ENCODE measurements around the gene HDAC9.
"Not testable (repeated sequence)": the region's sequence is repeated elsewhere in the genome, so short reads cannot be mapped to it uniquely, and the experiment has no call there.

The HDAC9 gene

GRCh38 chr7:18727115-18727870, 231.7 kb downstream of the HDAC9 start:
- no peak for DNase-seq (ENCODE audit: low spot score)

DNA sequence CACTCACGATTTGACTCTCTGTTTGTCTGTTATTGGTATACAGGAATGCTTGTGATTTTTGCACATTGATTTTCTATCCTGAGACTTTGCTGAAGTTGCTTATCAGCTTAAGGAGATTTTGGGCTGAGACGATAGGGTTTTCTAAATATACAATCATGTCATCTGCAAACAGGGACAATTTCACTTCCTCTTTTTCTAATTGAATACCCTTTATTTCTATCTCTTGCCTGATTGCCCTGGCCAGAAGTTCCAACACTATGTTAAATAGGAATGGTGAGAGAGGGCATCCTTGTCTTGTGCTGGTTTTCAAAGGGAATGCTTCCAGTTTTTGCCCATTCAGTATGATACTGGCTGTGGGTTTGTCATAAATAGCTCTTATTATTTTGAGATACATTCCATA, 240.5 kb downstream of the HDAC9 start:
- not testable (repeated sequence) for DNase-seq (ENCODE audit: low spot score)

GRCh38 chr7:18740579-18740988, 245.0 kb downstream of the HDAC9 start:
- no peak for DNase-seq (ENCODE audit: low spot score)

- no peak for DNase-seq (ENCODE audit: low spot score)
Observed at GRCh38 chr7:18753972-18754610, 258.5 kb downstream of the HDAC9 start.

DNA sequence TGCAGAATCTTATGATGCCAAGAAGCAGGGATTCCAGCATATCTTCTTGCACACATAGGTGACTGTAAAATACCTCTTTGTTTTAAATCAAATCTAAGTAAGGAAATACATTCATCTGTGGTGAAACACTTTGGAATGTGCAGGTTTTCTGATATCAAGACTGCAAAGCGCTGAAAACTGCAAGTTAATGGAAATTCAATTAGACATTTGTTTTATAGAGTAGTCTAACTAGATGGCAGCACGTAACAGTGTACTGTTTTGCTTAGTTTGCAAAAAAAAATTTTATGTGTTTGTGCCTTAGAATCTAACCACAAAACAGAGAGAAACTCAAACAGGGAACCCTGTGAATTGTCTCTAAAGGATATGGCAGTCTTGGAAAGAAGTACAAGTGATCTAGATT, 259.2 kb downstream of the HDAC9 start:
- no peak for DNase-seq (ENCODE audit: low spot score)

- DNase-seq (ENCODE audit: low spot score) = no peak
Observed at GRCh38 chr7:18755793-18756192, 260.2 kb downstream of the HDAC9 start.

GRCh38 chr7:18756378-18757050, 261.0 kb downstream of the HDAC9 start:
- DNase-seq (ENCODE audit: low spot score) = no peak

DNA sequence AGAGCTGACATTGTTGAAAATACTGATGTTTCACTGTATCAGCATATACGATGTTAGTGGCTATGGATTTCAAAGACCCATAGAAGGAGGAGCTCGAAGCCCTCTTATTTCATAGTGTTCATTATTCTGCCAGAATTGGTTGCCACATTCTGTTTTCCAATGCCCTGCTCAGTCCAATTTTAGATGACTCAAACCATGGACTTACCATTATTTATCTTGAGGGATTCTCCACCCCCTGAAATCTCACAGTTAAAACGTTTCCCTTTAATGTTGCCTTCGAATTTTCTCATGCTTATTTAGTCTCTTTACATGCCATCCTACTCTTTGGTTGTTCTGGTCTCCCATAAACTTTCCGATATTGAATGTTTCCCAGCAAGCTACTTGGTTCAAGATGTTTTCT, 264.5 kb downstream of the HDAC9 start:
- DNase-seq (ENCODE audit: low spot score) = no peak

DNA sequence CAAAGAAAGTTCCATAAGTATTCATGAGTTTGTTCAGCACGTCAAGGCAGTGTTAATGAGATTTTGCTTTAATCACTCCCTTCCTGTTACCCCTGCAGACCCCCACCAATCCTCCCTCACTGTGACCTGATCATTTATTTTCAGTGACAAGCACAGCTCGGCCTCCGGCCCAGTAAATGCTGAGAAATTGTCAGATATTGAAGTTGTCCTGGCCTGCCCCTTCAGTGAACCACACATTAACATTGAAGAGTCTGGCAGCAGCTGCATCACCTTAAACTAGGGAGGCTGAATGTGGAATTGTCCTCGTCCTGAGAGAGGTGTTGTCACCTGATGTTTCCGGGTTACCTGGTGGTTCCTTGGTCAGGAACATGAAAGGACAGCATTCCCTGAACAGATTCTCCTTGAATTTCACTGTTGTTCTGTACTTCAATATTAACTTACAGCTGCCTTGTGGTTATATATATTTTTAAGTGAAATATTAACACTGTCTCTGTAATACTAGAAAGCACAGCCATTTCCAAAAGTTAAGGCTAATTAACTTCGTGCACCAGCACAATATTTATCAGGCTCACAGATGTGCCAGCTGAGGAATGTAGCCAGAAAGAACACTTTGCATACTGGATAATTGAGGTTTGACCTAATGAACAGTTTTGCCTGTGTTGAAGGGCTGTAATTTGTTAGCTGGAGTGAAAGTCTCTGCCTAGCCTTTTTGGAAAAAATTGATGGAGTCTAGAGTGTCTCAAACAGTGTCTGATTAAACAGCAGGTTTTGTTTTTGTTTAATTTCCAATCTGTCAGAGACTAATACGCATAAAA, 265.3 kb downstream of the HDAC9 start:
- no peak for DNase-seq (ENCODE audit: low spot score)

- DNase-seq (ENCODE audit: low spot score) = no peak
Observed at GRCh38 chr7:18762189-18762588, 266.6 kb downstream of the HDAC9 start.

DNA sequence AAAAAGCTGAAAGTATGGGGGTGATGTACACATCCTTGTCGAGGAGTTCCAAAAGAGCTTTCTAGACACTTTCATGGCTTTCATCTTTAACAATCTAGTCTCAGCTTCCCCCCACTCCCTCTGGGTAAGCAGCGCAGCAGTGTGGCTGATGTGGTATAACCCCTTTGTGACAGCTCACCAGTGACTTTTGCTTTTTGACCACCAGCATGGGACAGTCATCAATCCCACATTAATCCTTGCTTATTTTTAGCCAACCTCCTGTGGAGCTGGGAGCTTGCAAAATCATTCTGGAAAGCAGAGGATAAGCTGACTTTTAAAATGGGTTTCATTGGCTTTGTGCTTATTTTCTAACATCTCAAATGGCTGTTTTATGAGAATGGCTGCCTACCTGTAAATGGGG, 272.7 kb downstream of the HDAC9 start:
- no peak for DNase-seq (ENCODE audit: low spot score)

GRCh38 chr7:18770154-18770811, 274.7 kb downstream of the HDAC9 start:
- no peak for DNase-seq (ENCODE audit: low spot score)

DNA sequence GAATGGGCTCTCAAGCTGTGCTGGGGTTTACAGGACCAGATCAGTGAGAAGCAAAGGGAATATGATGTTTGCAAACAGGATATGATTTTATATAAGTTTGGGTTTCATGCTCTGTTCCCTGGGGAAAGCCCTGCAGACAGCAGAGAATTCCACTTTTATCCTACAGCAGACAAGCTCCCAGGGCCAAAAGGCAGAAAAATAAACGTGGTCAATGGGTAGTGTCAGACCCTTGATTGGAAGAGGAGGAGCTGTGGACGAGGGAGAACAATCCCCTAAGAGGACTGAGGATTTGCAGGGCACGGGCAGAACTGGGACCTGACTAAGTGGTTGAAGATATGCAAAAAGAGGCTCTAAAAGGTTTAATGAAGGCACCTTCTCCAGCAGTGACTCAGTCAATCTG, 275.3 kb downstream of the HDAC9 start:
- DNase-seq (ENCODE audit: low spot score) = no peak

DNA sequence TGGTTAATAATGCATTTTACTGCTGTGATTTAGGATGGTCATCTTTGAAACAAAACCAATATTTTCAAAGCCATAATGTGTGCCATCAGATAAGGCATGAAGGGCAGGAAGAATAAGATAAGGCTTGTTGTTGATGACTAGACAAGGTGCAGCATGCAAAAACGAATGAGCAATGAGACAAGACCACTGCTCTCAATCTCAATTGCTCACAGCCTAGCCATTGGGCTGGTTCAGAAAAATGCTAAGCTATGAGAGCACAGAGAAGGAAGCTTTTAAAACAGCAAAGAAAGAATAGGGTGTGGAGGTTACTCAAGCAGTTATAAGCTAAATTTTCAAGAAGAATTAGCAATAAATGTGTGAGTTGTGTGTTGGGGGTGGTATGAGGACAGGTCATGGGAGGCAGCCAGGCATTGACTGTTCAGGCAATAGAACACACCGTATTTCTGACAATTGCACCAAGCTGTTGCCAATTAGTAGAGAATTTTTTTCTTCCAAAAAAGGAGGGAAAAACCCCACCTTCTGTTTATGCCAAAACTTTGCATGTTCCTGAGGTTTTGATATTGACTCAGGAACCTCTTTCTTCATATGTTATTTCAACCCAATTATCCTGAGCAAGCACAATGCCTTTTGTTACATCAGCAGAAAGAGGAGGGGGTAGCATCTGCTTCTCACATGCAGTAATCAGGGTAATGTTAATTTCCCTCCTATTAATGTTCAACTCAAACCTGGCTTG, 276.5 kb downstream of the HDAC9 start:
- no peak for DNase-seq (ENCODE audit: low spot score)

GRCh38 chr7:18772567-18772965, 277.0 kb downstream of the HDAC9 start:
- DNase-seq (ENCODE audit: low spot score) = no peak

DNA sequence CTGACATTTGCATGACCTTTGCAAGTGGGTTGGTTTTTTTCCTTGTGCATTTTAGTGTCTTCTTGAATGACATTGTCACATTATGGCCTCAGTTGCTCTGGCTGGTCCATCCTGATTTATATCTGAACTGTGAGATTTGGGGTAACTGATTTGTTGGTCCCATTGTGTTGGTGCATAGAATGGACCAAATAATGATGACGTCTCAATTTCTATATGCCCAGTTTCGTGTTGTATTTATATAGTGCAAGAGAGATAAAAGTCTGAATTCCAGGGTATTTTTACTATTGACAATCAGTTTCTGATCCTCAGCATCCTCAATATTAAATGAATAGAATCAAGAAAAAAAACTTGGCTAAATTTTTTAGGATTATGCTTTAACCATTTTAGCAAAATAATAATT, 281.8 kb downstream of the HDAC9 start:
- no peak for DNase-seq (ENCODE audit: low spot score)

DNA sequence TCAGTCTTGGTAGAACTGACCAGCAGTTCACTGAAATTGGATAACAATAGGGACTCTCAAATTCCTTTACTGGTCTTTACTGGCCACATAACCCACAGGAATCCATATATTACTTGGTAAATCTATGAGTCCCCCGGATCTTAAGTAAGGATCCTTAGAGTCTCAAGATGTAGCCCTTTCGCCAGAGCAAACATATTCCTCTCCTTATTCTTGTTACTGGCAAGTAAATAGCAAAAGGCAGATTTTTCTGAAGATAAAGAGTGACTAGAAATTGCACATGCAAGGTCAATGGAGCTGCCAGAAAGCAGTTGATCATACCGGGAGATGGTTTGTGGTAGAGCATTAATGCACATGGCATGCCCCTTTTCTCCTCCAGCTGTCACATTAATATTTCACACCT, 283.0 kb downstream of the HDAC9 start:
- DNase-seq (ENCODE audit: low spot score) = no peak

- DNase-seq (ENCODE audit: low spot score) = no peak
Observed at GRCh38 chr7:18780266-18780665, 284.7 kb downstream of the HDAC9 start.

GRCh38 chr7:18780938-18781337, 285.4 kb downstream of the HDAC9 start:
- DNase-seq (ENCODE audit: low spot score) = no peak

DNA sequence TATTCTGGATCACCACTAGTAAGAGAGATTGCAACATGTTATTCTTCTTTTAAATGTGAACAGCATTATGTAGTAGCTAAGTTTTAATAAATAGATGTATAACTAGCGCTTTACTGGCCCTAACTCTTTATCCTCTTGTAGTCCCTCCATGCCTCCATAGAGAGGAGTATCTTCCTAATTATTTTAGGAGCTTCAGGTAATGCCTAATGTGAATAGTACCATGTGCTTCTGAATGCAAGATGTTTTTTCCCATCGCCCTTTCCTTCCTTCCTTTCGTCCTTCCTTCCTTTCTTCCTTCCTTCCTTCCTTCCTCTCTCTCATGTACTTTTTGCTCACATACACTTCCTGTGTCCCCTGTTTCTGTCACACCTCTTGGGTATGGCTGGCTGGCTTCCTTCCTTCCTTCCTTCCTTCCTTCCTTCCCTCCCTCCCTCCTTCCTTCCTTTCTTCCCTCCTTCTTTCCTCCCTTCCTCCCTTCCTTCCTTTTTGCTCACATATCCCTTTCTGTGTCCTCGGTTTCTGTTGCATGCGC, 290.7 kb downstream of the HDAC9 start:
- DNase-seq (ENCODE audit: low spot score) = no peak

- no peak for DNase-seq (ENCODE audit: low spot score)
Observed at GRCh38 chr7:18786796-18787195, 291.2 kb downstream of the HDAC9 start.

All from putamen (tissue), 1 donor.